ENCODE measurements around the gene ATP9A. TPM values are rescaled to one million over a fixed set of nuclear protein-coding genes. Genes with fewer than 3 reads are reported as not detected.
"Not testable (repeated sequence)": the region's sequence is repeated elsewhere in the genome, so short reads cannot be mapped to it uniquely, and the experiment has no call there.

ATP9A gene
- polyA plus RNA-seq, 3 donors from 2014 or later = 0.82 to 2.8 (median 1.2) TPM

DNA sequence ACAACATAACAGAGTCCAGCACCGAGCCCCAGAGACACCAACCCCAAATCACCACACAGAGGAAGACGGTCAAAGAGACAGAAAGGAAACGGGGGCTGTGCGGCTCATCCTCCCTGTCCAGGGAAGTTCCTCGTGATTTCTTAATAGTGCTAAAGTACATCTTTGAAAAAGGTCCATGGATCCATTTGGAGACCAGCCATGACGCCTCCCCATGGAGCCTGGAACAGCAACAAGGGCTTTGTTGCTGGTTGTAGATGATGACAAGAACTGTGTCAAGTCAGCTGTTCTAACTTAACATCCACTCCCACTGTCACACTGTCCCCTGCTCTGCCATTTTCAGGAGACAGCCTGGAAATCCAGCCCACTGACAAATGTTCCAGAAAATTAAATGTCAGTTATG lies 99.7 kb downstream of the ATP9A start:
- DNase-seq = no peak
- H3K9me3 Mint-ChIP-seq = no peaks in the 10 kb centered on the region
- H3K4me1 Mint-ChIP-seq = peaks cover 46 to 49% of the 10 kb centered on the region in 2 donors
- H3K36me3 Mint-ChIP-seq = peaks cover 14 to 31% (median 27%) of the 10 kb centered on the region in 3 donors
- H3K27me3 Mint-ChIP-seq (ENCODE audit: low read depth in 3 of 3) = peaks cover 2 to 12% (median 8%) of the 10 kb centered on the region in 3 donors
- peak overlapping the region in 3 of 5 donors; percentile 18 to 61 (median 54) for H3K4me3 Mint-ChIP-seq
- peak overlapping the region; percentile 9 to 83 (median 56) for H3K27ac Mint-ChIP-seq

DNA sequence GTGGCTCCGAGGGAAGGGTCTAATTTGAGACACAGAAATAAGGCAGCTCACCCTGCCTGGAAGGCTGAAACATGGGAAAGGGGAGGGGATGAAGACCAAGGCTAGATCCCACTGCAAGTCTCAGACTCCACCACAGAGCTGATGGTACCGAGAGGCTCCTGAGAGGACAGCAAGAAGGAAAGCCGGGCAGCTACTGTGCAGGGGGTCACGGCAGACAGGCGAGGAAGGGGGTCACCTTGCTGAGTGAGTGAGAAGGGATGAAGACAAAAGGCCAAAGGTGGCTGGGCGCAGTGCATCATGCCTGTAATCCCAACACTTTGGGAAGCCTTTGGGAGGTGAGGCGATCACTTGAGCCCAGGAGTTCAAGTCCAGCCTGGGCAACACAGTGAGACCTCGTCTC lies 100.7 kb downstream of the ATP9A start:
- peaks cover 48 to 52% of the 10 kb centered on the region in 2 donors for H3K4me1 Mint-ChIP-seq
- H3K9me3 Mint-ChIP-seq = no peaks in the 10 kb centered on the region
- DNase-seq = no peak
- peaks cover 2 to 12% (median 8%) of the 10 kb centered on the region in 3 donors for H3K27me3 Mint-ChIP-seq (ENCODE audit: low read depth in 3 of 3)
- H3K36me3 Mint-ChIP-seq = peaks cover 14 to 28% (median 27%) of the 10 kb centered on the region in 3 donors
- peak overlapping the region; percentile 71 to 91 (median 84) for H3K27ac Mint-ChIP-seq
- peak overlapping the region; percentile 70 to 90 (median 87) for H3K4me3 Mint-ChIP-seq

DNA sequence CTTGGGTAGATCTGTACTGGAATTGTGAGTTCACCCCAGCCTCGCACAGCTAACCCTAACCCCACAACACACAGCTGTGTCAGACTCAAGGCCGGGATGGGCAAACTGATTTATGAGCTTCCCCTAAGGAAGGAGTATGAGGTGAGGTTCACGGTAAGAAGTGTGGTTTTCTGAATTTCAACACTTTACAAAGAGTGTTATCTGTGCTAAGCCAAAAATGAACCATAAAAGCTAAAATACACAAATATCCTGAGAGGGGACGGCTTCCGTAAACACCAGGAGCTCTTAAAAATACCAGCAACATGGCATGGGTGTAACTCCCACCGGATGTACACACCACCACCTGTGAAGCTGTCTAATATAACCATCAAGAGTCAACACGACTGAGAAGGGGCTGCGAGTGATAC lies 101.2 kb downstream of the ATP9A start:
- H3K27me3 Mint-ChIP-seq (ENCODE audit: low read depth in 3 of 3) = peaks cover 2 to 12% (median 8%) of the 10 kb centered on the region in 3 donors

DNA sequence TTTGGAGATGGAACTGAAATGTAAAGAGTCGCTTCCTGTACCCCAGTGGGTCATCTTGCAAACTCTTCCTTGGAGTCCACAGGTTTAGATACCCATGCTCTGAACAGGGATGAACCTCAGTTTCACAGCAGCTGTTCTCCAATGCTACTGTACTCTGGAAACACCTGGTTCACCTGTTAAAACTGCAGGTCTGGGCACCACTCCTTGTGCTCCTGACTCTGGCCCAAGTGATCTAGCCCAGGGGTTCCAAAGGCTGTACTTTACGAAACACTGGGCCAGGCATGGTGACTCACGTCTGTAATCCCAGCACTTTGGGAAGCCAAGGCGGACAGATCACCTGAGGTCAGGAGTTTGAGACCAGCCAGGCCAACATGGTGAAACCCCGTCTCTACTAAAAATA lies 102.1 kb downstream of the ATP9A start:
- no peak overlapping the region for H3K27ac Mint-ChIP-seq
- H3K27me3 Mint-ChIP-seq (ENCODE audit: low read depth in 3 of 3) = peaks cover 2 to 17% (median 8%) of the 10 kb centered on the region in 3 donors
- peak overlapping the region in 3 of 5 donors; percentile 32 to 87 (median 70) for H3K4me3 Mint-ChIP-seq
- H3K36me3 Mint-ChIP-seq = peaks cover 11 to 17% (median 17%) of the 10 kb centered on the region in 3 donors
- peaks cover 60 to 66% of the 10 kb centered on the region in 2 donors for H3K4me1 Mint-ChIP-seq
- no peaks in the 10 kb centered on the region for H3K9me3 Mint-ChIP-seq
- DNase-seq = no peak

More for the DNA sequence above, 101.2 kb downstream of the ATP9A start:
- Mint-ChIP-seq H3K4me1 (peaks cover 51 to 57% of the 10 kb centered on the region in 2 donors), H3K9me3 (no peaks in the 10 kb centered on the region), H3K36me3 (peaks cover 14 to 24% (median 23%) of the 10 kb centered on the region in 3 donors), H3K4me3 (peak overlapping the region; percentile 70 to 90 (median 87)), H3K27ac (peak overlapping the region; percentile 71 to 91 (median 84))
- peak; percentile 67 to 75 (median 69) for DNase-seq

DNA sequence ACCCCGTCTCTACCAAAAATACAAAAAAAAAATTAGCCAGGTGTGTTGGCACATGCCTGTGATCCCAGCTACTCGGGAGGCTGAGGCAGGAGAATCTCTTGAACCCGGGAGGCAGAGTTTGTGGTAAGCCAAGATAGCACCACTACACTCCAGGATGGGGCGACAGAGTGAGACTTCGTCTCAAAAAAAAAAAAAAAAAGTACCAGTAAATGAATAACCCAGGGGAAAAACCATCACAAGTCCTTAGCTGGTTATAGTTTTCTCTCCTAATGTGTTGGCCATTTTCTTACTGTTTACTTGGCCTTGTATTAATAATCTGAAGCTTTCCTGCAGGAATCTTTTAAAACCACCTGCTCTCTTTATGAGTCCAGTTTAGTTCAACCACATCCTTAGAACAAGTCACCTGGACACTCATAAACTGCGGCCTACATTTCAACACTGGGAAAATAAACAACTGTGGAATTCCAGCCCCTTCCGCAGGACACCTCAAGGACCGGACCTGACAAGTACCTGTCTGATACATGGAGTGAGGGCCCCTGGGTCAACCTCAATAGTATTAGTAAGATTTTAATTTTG lies 102.6 kb downstream of the ATP9A start:
- H3K4me1 Mint-ChIP-seq = peaks cover 60 to 71% of the 10 kb centered on the region in 2 donors
- H3K27me3 Mint-ChIP-seq (ENCODE audit: low read depth in 3 of 3) = peaks cover 2 to 17% (median 8%) of the 10 kb centered on the region in 3 donors
- no peaks in the 10 kb centered on the region for H3K9me3 Mint-ChIP-seq
- peaks cover 8 to 15% (median 14%) of the 10 kb centered on the region in 3 donors for H3K36me3 Mint-ChIP-seq
- no peak for DNase-seq
- H3K27ac Mint-ChIP-seq = peak overlapping the region in 2 of 6 donors; percentile 13 to 57
- peak overlapping the region in 3 of 5 donors; percentile 10 to 32 (median 20) for H3K4me3 Mint-ChIP-seq

DNA sequence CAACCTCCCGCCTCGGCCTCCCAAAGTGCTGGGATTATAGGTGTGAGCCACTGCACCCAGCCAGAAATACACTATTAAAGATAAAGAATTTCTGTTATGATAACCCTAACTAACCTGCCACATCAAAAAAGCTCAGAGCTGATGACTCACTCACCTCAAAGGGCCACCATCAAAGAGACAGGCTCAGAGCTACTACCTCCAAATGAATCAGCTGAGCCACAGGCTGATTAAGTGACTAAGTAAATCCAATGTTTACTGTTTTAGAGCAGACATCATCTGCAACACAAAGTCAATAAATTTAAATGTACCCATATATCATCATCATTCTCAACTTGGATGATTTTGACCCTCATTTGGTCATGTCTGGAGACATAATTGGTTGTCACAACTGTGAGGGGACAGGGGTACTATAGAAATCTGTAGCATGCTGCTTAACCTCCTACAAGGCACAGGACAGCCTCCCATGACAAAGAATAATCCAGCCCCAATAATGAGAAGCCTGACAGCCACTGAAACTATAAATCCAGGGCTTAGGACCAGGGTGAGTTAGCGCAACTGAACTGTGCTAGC lies 106.5 kb downstream of the ATP9A start:
- Mint-ChIP-seq H3K27me3 (ENCODE audit: low read depth in 3 of 3) (peaks cover 0 to 8% (median 0%) of the 10 kb centered on the region in 3 donors), H3K9me3 (no peaks in the 10 kb centered on the region)

DNA sequence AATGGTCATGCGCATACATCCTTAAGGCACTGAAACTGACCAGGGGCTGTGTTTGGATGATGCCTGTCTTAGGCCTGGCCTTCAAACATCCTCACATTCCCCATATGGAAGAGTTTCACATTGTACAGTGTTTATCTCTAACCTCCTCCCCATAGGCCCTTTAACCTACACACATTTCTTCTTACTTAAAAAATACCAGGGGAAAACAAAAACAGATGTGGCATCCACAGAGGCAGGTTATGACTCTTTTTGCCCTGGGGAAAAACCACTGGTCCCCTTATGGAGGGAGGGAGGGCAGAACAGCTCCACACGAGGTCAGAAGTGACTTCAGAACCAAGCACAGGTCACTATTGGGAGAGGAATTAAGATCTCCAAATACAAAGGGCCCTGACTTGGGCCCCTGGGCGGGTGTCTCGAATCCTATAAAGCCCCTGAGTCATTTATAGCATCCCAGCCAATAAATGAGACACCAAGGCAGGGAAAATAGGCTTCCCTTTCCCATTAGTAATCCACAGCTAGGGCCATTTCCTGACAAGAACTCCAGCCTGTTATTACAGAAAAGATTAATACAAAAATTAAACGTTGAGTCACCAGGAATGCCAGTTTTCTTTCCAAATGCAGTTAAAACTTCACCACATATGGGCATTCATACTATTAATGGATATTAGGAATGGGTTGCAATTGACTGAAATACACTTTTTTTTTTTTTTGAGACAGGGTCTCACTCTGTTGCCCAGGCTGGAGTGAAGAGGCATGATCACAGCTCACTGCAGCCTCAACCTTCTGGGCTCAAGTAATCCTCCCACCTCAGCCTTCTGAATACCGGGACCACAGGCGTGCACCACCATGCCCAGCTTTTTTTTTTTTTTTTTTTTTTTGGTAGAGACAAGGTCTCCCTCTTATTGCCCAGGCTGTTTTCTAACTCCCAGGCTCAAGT lies 107.2 kb downstream of the ATP9A start:
- H3K36me3 Mint-ChIP-seq = peaks cover 0 to 13% (median 4%) of the 10 kb centered on the region in 3 donors
- H3K27me3 Mint-ChIP-seq (ENCODE audit: low read depth in 3 of 3) = peaks cover 0 to 8% (median under 1%) of the 10 kb centered on the region in 3 donors
- no peak for DNase-seq
- H3K9me3 Mint-ChIP-seq = no peaks in the 10 kb centered on the region
- peak overlapping the region in 3 of 6 donors; percentile 26 to 80 (median 34) for H3K27ac Mint-ChIP-seq
- peaks cover 31 to 45% of the 10 kb centered on the region in 2 donors for H3K4me1 Mint-ChIP-seq
- H3K4me3 Mint-ChIP-seq = peak overlapping the region in 3 of 5 donors; percentile 2 to 61 (median 34)

More for the DNA sequence above, 106.5 kb downstream of the ATP9A start:
- DNase-seq = peak; percentile 23 to 42 (median 40)
- Mint-ChIP-seq H3K4me1 (peaks cover 38 to 53% of the 10 kb centered on the region in 2 donors), H3K27ac (peak overlapping the region in 3 of 6 donors; percentile 26 to 80 (median 34)), H3K36me3 (peaks cover 0 to 11% (median 3%) of the 10 kb centered on the region in 3 donors), H3K4me3 (peak overlapping the region in 4 of 5 donors; percentile 1 to 61 (median 18))

DNA sequence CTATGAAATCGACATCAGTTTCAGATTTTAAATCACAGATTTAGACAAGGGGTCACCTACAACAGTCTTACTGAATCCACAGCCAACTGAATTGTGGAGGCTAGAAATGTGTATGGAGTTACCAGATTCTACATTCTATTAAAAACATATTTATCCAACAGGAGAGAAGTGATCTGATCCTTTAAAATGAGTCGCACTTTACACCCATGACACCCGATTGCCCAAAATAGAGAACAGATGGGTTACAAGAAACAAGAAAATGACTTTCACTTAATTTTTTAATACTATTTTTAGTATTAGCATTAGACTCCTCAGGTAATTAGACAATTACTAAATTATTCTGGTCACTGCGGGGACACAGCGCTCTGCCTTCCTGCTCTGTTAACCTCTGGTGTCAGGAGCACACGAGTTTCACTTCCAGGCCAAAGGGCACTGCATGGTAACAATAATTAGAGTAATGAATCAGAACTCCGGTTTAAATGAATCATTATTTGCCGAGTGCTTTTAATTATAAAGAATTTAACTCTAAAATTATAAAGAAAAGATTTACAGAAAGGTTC lies 108.6 kb downstream of the ATP9A start:
- no peak overlapping the region for H3K27ac Mint-ChIP-seq
- peaks cover 0 to 25% (median 4%) of the 10 kb centered on the region in 3 donors for H3K36me3 Mint-ChIP-seq
- H3K27me3 Mint-ChIP-seq (ENCODE audit: low read depth in 3 of 3) = peaks cover 0 to 4% (median 3%) of the 10 kb centered on the region in 3 donors
- no peak for DNase-seq
- no peak overlapping the region for H3K4me3 Mint-ChIP-seq
- no peaks in the 10 kb centered on the region for H3K9me3 Mint-ChIP-seq
- peaks cover 21 to 32% of the 10 kb centered on the region in 2 donors for H3K4me1 Mint-ChIP-seq

DNA sequence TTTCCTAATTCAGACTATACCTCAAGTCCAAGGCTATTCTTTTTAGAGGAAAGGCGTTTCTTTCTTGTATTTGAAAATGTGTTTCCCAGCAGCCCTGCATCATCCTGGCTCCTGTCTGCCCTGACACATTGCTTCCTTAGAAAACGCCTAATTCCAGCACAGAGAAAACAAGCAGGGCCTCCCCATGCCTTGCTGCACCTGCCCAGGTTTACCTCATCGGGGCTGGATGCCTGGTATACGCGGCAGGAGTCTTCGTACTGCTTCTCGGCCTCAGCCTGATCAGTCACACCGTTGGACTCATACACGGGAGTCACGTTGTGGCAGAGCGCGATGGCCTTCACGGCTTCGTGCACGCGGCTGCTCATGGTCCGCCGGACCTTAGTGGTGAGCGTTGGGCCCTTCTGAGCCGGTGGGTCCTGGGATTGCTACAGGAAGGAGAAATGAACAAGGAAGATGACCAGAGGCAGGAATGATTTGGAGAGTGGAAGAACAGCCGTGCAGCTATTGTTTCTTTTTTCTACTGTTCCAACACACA lies 111.4 kb downstream of the ATP9A start:
- Mint-ChIP-seq H3K27me3 (ENCODE audit: low read depth in 3 of 3) (peaks cover 3 to 4% (median 4%) of the 10 kb centered on the region in 3 donors), H3K9me3 (no peaks in the 10 kb centered on the region), H3K4me3 (no peak overlapping the region), H3K27ac (no peak overlapping the region), H3K4me1 (peaks cover 16 to 27% of the 10 kb centered on the region in 2 donors), H3K36me3 (peaks cover 0 to 33% (median 4%) of the 10 kb centered on the region in 3 donors)
- no peak for DNase-seq

DNA sequence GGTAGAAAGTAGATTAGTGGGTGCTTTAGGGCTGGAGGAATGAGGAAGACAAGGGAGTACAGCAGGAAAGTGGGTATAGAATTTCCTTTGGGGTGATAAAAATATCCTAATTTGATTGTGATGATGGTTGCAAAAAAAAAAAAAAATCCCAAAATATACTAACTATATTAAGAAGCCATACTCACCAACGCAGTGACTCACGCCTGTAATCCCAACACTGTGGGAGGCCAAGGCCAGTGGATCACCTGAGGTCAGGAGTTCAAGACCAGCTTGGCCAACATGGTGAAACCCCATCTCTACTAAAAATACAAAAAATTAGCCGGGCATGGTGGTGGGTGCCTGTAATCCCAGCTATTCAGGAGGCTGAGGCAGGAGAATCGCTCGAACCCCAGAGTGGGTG lies 112.1 kb downstream of the ATP9A start:
- H3K27ac Mint-ChIP-seq; H3K4me3 Mint-ChIP-seq; H3K9me3 Mint-ChIP-seq; H3K27me3 Mint-ChIP-seq (ENCODE audit: low read depth in 3 of 3); DNase-seq: not testable (repeated sequence)
- Mint-ChIP-seq H3K36me3 (peaks cover 0 to 33% (median 4%) of the 10 kb centered on the region in 3 donors), H3K4me1 (peaks cover 10 to 20% of the 10 kb centered on the region in 2 donors)

DNA sequence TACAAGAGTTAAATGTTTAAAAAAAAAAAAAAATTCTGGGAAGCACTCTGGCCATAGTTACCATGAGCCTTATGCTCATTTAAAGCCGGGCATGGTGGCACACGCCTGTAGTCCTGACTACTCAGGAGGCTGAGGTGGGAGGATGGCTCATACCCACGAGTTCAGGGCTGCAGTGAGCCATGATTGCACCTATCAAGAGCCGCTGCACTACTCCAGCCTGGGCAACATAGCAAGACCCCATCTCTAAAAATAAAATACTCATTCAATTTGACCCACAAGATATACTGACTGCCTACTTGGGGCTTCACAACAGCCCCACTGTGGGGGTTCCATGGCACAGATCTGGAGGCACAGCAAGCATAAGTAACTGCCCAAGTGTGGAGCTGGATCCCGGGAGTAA lies 113.7 kb downstream of the ATP9A start:
- DNase-seq = no peak
- peaks cover 0 to 33% (median 4%) of the 10 kb centered on the region in 3 donors for H3K36me3 Mint-ChIP-seq
- H3K27me3 Mint-ChIP-seq (ENCODE audit: low read depth in 3 of 3) = peaks cover 0 to 4% (median 3%) of the 10 kb centered on the region in 3 donors
- peaks cover 12 to 19% of the 10 kb centered on the region in 2 donors for H3K4me1 Mint-ChIP-seq
- H3K4me3 Mint-ChIP-seq = no peak overlapping the region
- peak overlapping the region in 1 of 6 donors; percentile 16 for H3K27ac Mint-ChIP-seq
- no peaks in the 10 kb centered on the region for H3K9me3 Mint-ChIP-seq

DNA sequence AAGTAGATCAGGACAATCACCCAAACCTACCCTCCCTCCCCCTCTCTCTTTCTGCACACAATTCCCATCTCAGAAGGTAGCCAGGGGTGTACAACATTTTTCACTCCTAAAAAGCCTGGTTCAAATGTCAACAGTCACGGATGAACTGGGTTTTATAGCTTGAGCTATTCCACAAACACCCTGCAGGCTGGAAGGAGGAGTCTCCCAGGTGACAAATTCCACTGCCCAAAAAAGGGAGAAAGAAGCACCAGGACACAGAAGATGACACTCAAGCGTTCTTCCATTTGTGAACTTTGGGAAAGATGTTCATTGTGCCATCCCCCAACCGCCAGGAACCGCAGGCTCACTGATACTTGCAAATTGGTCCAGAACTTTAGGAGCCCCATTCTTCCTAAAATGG lies 114.1 kb downstream of the ATP9A start:
- H3K4me1 Mint-ChIP-seq = peaks cover 11 to 16% of the 10 kb centered on the region in 2 donors
- DNase-seq = no peak
- no peak overlapping the region for H3K4me3 Mint-ChIP-seq
- peaks cover 0 to 4% (median 3%) of the 10 kb centered on the region in 3 donors for H3K27me3 Mint-ChIP-seq (ENCODE audit: low read depth in 3 of 3)
- no peaks in the 10 kb centered on the region for H3K9me3 Mint-ChIP-seq
- H3K36me3 Mint-ChIP-seq = peaks cover 0 to 31% (median 4%) of the 10 kb centered on the region in 3 donors
- H3K27ac Mint-ChIP-seq = no peak overlapping the region

DNA sequence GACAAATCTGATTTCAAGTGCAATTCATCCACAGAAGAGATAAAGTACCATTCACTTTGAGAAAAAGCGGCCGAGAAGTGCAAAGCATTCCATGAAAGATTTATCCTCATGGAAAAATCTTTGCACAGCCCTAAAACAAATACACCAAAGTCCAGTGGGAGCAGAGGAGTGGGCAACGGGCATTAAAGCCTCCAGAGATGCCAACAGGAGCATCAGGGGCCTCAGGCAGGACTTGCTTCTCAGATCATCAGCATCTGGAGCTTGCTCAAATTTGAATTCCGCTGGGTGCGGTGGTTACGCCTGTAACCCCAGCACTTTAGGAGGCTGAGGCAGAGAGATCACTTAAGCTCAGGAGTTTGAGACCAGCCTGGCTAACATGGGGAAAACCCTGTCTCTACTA lies 115.0 kb downstream of the ATP9A start:
- no peak for DNase-seq
- Mint-ChIP-seq H3K9me3 (no peaks in the 10 kb centered on the region), H3K36me3 (peaks cover 0 to 28% (median 4%) of the 10 kb centered on the region in 3 donors), H3K27me3 (ENCODE audit: low read depth in 3 of 3) (peaks cover 0 to 4% (median 3%) of the 10 kb centered on the region in 3 donors), H3K27ac (no peak overlapping the region), H3K4me3 (no peak overlapping the region), H3K4me1 (peaks cover 10 to 13% of the 10 kb centered on the region in 2 donors)

Data from immature natural killer cell (primary cell).